ENCODE measurements around the gene ADORA2A.

Gene ADORA2A

DNA sequence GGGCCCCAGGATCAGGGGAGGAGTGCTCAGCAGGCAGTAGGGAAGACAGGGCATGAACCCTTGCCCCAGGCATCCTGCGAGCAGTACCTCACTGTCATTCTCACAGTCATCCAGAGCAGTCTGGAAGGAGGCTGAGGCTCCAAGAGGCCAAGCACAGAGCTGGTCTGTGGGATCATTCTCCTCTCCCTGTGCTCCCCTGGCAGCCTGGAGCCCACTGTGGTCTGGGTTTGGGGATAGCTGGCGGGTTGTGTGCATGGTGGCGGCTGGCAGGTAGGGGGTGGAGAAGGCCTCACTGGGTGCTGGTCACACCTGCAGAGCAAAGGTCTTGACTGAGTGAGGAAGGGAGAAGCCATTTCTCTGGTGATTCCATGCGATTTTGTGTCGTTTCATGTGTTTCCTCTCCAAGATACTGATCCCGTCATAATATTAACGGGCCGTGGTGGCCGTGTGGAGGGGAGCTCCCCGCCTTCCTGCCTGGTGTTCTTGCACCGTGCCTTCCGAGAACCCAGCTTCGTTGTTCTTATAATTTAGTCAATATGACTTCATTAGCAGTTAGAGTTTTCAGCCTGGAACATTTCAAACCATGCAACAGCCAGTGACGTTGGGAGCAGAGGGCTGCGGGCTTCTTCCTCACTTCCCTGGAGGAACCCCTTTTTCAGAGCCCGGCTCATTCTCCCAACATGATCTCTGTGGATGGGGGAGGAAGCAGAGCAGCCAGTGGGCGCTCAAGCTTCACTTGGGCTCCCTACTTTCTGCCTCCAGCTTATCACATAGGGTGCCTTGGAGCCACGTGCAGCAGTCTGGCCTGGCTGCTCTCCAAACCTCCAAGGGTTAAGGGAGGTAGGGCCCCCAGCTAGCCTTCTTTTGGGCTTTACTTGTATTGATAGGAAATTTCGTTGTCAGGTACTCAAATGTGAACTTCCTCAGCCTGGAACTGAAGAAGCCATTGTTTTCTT is 20.8 kb upstream of the ADORA2A start:
- in situ Hi-C loops (cut with MboI; ENCODE audit: low sequenced_read_pairs, unreplicated experiment): no loop called here
- DNase-seq (ENCODE audit: low spot score): peak; percentile 15
- TF ChIP-seq, protein P1, sequence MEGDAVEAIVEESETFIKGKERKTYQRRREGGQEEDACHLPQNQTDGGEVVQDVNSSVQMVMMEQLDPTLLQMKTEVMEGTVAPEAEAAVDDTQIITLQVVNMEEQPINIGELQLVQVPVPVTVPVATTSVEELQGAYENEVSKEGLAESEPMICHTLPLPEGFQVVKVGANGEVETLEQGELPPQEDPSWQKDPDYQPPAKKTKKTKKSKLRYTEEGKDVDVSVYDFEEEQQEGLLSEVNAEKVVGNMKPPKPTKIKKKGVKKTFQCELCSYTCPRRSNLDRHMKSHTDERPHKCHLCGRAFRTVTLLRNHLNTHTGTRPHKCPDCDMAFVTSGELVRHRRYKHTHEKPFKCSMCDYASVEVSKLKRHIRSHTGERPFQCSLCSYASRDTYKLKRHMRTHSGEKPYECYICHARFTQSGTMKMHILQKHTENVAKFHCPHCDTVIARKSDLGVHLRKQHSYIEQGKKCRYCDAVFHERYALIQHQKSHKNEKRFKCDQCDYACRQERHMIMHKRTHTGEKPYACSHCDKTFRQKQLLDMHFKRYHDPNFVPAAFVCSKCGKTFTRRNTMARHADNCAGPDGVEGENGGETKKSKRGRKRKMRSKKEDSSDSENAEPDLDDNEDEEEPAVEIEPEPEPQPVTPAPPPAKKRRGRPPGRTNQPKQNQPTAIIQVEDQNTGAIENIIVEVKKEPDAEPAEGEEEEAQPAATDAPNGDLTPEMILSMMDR (IDR thresholded peaks at IDR 0.05; ENCODE audit: borderline replicate concordance, control extremely low read depth, extremely low read depth, insufficient read depth, missing control alignments): no peak

DNA sequence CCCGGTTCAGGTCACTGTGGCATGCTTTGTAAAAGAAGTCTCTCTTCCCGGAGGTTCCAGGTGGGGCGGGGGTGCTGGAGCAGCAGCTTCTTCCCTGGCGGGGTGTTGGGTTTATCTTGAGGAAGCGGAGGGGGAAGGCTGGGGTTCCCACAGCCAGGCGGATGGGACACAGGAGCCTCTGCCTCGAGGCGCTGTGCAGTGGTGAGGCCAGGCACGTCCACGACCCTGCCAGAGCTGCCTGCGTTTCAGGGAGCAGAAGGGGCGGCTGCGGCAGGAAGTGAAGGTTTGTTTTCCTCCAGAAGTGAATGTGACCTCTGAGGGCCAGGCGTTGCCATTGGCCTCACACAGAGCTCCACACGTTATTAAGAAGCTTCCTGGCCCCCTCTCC is 20.1 kb upstream of the ADORA2A start:
- in situ Hi-C loops (cut with MboI; ENCODE audit: low sequenced_read_pairs, unreplicated experiment): no loop called here
- TF ChIP-seq, protein P1 (IDR thresholded peaks at IDR 0.05; ENCODE audit: borderline replicate concordance, control extremely low read depth, extremely low read depth, insufficient read depth, missing control alignments): no peak
- DNase-seq (ENCODE audit: low spot score): no peak

GRCh38 chr22:24407884-24408283 is 19.5 kb upstream of the ADORA2A start:
- TF ChIP-seq, protein P1 (IDR thresholded peaks at IDR 0.05; ENCODE audit: borderline replicate concordance, control extremely low read depth, extremely low read depth, insufficient read depth, missing control alignments): no peak
- in situ Hi-C loops (cut with MboI; ENCODE audit: low sequenced_read_pairs, unreplicated experiment): no loop called here
- DNase-seq (ENCODE audit: low spot score): peak; percentile 11

DNA sequence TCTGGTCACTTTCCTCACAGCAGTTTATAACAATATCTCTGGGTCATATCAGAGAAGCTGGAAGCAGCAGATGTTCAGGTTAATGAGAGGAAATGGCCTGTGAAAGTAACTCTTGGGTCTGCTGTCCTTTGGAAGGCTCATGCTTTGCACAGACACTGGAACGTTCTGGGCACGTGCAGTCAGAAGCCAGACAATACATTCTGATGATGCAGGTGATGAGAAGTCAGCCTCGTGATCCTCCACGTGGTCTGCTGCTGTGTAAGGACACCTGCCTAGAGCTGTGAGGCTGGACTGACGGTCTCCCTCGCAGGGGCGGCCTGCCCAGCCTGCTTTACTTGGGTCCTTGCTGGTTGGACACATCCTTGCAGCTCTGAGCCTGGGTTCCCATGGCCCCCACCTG is 18.8 kb upstream of the ADORA2A start:
- DNase-seq (ENCODE audit: low spot score): no peak
- TF ChIP-seq, protein P1 (IDR thresholded peaks at IDR 0.05; ENCODE audit: borderline replicate concordance, control extremely low read depth, extremely low read depth, insufficient read depth, missing control alignments): no peak
- in situ Hi-C loops (cut with MboI; ENCODE audit: low sequenced_read_pairs, unreplicated experiment): no loop called here

- no peak for DNase-seq (ENCODE audit: low spot score)
- in situ Hi-C loops (cut with MboI; ENCODE audit: low sequenced_read_pairs, unreplicated experiment): no loop called here
- TF ChIP-seq, protein P1 (IDR thresholded peaks at IDR 0.05; ENCODE audit: borderline replicate concordance, control extremely low read depth, extremely low read depth, insufficient read depth, missing control alignments): no peak
Observed at GRCh38 chr22:24409707-24410106, 17.7 kb upstream of the ADORA2A start.

- DNase-seq (ENCODE audit: low spot score): no peak
- in situ Hi-C loops (cut with MboI; ENCODE audit: low sequenced_read_pairs, unreplicated experiment): no loop called here
- TF ChIP-seq, protein P1 (IDR thresholded peaks at IDR 0.05; ENCODE audit: borderline replicate concordance, control extremely low read depth, extremely low read depth, insufficient read depth, missing control alignments): no peak
Observed at GRCh38 chr22:24410110-24410856, 17.1 kb upstream of the ADORA2A start.
